Measurements from ENCODE around the gene TACR2.

TACR2 gene

DNA sequence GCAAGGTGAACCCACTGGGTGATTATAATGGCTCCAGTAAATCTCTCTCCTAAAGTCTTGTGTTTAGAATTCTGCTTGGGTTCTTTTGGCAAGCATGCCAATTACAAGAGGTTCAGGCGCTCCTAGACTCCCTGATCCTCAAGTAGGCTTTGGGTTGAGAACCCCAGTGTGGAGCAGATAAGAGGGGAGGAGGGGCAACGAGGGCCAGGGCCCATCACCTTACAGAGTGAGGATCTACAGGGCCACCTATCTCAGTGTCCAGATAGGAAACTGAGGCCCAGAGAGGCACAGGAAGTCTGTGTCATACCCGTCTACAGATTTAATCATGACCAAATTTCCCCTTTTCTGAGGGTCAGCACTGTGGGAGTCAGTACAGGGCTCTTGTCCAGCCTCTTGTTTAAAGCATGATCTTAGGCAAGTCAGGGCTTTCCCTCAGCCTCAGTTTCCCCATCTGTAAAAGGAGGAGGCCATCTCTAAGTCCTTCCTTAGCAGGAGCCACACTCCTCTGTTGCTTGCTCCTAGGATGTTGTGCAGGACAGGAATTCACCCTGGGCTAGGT lies 4.4 kb downstream of the TACR2 start:
- Histone ChIP-seq H3K9ac (ENCODE audit: low read depth in 1 of 2, low read length in 2 of 2) (no peak overlapping the region), H3K27ac (ENCODE audit: low read depth, low read length) (no peak overlapping the region), H3K4me3 (ENCODE audit: low read depth in 1 of 2, low read length in 2 of 2) (no peak overlapping the region), H3K27me3 (ENCODE audit: control insufficient read depth in 1 of 2, insufficient read depth in 2 of 2, low read length in 2 of 2) (no peaks in the 10 kb centered on the region), H3K4me1 (ENCODE audit: control insufficient read depth in 1 of 2, insufficient read depth in 2 of 2, low read length in 2 of 2) (peaks cover 8 to 13% of the 10 kb centered on the region in 2 donors), H3K36me3 (ENCODE audit: control insufficient read depth in 1 of 2, insufficient read depth in 2 of 2, low read length in 2 of 2) (no peaks in the 10 kb centered on the region), H3K9me3 (ENCODE audit: control insufficient read depth in 1 of 2, low read length in 2 of 2) (no peaks in the 10 kb centered on the region)

GRCh38 chr10:69411476-69411875 lies 5.2 kb downstream of the TACR2 start:
- Histone ChIP-seq H3K9me3 (ENCODE audit: control insufficient read depth in 1 of 2, low read length in 2 of 2) (no peaks in the 10 kb centered on the region), H3K27ac (ENCODE audit: low read depth, low read length) (no peak overlapping the region), H3K9ac (ENCODE audit: low read depth in 1 of 2, low read length in 2 of 2) (no peak overlapping the region), H3K4me3 (ENCODE audit: low read depth in 1 of 2, low read length in 2 of 2) (no peak overlapping the region), H3K4me1 (ENCODE audit: control insufficient read depth in 1 of 2, insufficient read depth in 2 of 2, low read length in 2 of 2) (peaks cover 8 to 11% of the 10 kb centered on the region in 2 donors), H3K36me3 (ENCODE audit: control insufficient read depth in 1 of 2, insufficient read depth in 2 of 2, low read length in 2 of 2) (no peaks in the 10 kb centered on the region), H3K27me3 (ENCODE audit: control insufficient read depth in 1 of 2, insufficient read depth in 2 of 2, low read length in 2 of 2) (no peaks in the 10 kb centered on the region)

DNA sequence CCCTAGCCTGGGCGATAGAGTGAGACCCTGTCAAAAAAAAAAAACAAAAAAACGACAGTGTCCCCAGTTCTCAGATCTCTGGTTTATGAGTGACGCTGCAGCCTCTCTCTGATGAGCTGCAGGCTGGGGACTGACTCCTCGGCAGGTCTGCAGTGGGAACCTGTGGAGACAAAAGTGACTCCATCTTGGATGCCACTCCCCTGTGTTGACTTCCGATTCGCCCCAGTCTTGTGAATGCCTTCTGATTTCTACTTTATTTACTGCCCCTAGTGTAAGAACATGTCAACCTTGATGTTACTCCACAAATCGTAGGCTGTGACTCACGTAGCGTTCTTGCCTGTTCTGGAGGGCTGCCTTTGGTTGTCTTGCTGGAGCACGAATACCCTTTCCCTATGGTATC lies 6.2 kb downstream of the TACR2 start:
- Histone ChIP-seq H3K9ac (ENCODE audit: low read depth in 1 of 2, low read length in 2 of 2) (no peak overlapping the region), H3K4me1 (ENCODE audit: control insufficient read depth in 1 of 2, insufficient read depth in 2 of 2, low read length in 2 of 2) (peaks cover 8 to 11% of the 10 kb centered on the region in 2 donors), H3K27ac (ENCODE audit: low read depth, low read length) (no peak overlapping the region), H3K9me3 (ENCODE audit: control insufficient read depth in 1 of 2, low read length in 2 of 2) (no peaks in the 10 kb centered on the region), H3K27me3 (ENCODE audit: control insufficient read depth in 1 of 2, insufficient read depth in 2 of 2, low read length in 2 of 2) (no peaks in the 10 kb centered on the region), H3K4me3 (ENCODE audit: low read depth in 1 of 2, low read length in 2 of 2) (no peak overlapping the region), H3K36me3 (ENCODE audit: control insufficient read depth in 1 of 2, insufficient read depth in 2 of 2, low read length in 2 of 2) (no peaks in the 10 kb centered on the region)

- Histone ChIP-seq H3K9me3 (ENCODE audit: control insufficient read depth in 1 of 2, low read length in 2 of 2) (no peaks in the 10 kb centered on the region), H3K27me3 (ENCODE audit: control insufficient read depth in 1 of 2, insufficient read depth in 2 of 2, low read length in 2 of 2) (no peaks in the 10 kb centered on the region), H3K36me3 (ENCODE audit: control insufficient read depth in 1 of 2, insufficient read depth in 2 of 2, low read length in 2 of 2) (no peaks in the 10 kb centered on the region), H3K4me1 (ENCODE audit: control insufficient read depth in 1 of 2, insufficient read depth in 2 of 2, low read length in 2 of 2) (peaks cover 8 to 11% of the 10 kb centered on the region in 2 donors), H3K9ac (ENCODE audit: low read depth in 1 of 2, low read length in 2 of 2) (no peak overlapping the region), H3K4me3 (ENCODE audit: low read depth in 1 of 2, low read length in 2 of 2) (no peak overlapping the region), H3K27ac (ENCODE audit: low read depth, low read length) (no peak overlapping the region)
These were observed 6.8 kb downstream of the TACR2 start for GRCh38 chr10:69409968-69410367.

GRCh38 chr10:69409176-69409495 lies 7.6 kb downstream of the TACR2 start:
- Histone ChIP-seq H3K9ac (ENCODE audit: low read depth in 1 of 2, low read length in 2 of 2) (peak overlapping the region; percentile 38 to 51), H3K9me3 (ENCODE audit: control insufficient read depth in 1 of 2, low read length in 2 of 2) (no peaks in the 10 kb centered on the region), H3K27me3 (ENCODE audit: control insufficient read depth in 1 of 2, insufficient read depth in 2 of 2, low read length in 2 of 2) (no peaks in the 10 kb centered on the region), H3K4me3 (ENCODE audit: low read depth in 1 of 2, low read length in 2 of 2) (peak overlapping the region; percentile 52 to 54), H3K36me3 (ENCODE audit: control insufficient read depth in 1 of 2, insufficient read depth in 2 of 2, low read length in 2 of 2) (no peaks in the 10 kb centered on the region), H3K27ac (ENCODE audit: low read depth, low read length) (peak overlapping the region; percentile 76), H3K4me1 (ENCODE audit: control insufficient read depth in 1 of 2, insufficient read depth in 2 of 2, low read length in 2 of 2) (peaks cover 8 to 11% of the 10 kb centered on the region in 2 donors)

DNA sequence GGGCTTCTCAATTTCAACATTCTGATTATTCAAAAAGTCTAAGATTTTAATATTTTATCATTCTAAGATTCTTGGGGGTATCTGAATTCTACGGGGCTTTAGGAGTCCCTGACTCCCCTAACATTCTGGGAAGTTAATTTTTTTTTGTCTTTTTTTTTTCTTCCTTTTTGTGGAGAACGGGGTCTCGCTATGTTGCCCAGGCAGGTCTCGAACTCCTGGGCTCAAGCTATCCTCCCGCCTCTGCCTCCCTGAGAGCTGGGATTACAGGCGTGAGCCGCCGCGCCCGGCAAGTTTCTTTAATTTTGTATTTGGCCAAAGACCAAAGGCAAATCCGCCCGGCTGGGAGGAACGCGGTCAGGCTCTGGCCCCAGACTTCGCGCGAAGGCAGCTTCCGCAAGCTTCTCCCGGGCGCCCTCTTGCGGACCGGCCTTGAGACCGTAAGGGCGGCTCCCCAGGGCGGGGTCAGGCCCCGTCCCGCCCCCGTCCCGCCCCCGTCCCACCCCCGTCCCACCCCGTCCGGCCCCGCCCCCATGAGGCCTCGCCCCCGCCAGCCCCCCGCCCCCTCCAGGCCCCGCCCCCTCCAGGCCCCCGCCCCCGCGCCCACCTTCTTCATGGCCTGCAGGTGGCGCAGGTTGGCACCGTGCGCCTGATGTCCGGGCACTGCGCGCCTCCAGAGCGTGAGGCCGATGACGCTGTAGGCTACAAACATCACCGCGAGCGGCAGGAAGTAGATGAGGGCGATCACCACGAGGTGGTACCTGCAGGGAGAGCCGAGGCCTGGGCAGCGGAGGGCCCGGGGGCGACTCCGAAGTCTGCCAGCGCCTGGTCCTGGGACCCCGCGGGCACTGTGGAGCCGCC lies 8.2 kb downstream of the TACR2 start:
- Histone ChIP-seq H3K27me3 (ENCODE audit: control insufficient read depth in 1 of 2, insufficient read depth in 2 of 2, low read length in 2 of 2) (no peaks in the 10 kb centered on the region), H3K4me1 (ENCODE audit: control insufficient read depth in 1 of 2, insufficient read depth in 2 of 2, low read length in 2 of 2) (peaks cover 8 to 11% of the 10 kb centered on the region in 2 donors), H3K36me3 (ENCODE audit: control insufficient read depth in 1 of 2, insufficient read depth in 2 of 2, low read length in 2 of 2) (no peaks in the 10 kb centered on the region), H3K4me3 (ENCODE audit: low read depth in 1 of 2, low read length in 2 of 2) (peak overlapping the region; percentile 52 to 54), H3K9me3 (ENCODE audit: control insufficient read depth in 1 of 2, low read length in 2 of 2) (no peaks in the 10 kb centered on the region), H3K9ac (ENCODE audit: low read depth in 1 of 2, low read length in 2 of 2) (peak overlapping the region; percentile 38 to 51), H3K27ac (ENCODE audit: low read depth, low read length) (peak overlapping the region; percentile 76)

DNA sequence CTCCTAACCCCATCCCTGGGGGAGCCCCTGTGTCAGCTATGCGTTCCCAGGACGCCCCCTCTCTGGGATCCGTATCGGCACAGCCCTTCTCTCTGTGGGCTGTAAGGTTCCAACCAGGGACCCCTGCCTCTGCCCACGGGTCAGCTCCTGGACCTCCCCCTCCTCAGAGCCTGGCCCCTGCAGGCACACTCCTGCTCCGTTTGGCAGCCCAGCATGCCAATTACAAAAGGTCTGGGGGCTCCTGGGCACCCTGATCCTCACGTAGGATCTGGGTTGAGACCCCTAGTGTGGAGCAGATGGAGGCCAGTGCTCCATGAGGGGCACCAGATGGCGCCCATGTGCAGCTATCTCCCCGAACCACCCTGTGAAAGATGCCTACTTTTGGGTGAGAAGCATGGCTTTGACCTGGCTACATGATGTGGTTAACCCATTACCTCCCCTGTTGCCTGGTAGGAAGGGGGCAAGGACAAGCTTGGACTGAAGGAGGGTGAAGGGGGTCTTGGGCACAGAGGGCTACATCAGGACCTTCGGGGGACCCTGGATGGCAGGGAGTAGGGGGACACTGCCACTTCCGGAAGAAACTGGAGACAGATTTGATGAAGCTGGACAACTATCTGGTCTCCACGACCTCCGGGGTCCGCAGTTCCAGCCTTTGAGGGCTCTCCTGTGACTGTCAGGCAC lies 9.0 kb downstream of the TACR2 start:
- no peak overlapping the region for H3K27ac ChIP-seq (ENCODE audit: low read depth, low read length)
- peaks cover 8 to 11% of the 10 kb centered on the region in 2 donors for H3K4me1 ChIP-seq (ENCODE audit: control insufficient read depth in 1 of 2, insufficient read depth in 2 of 2, low read length in 2 of 2)
- H3K9ac ChIP-seq (ENCODE audit: low read depth in 1 of 2, low read length in 2 of 2), result no peak overlapping the region
- H3K36me3 ChIP-seq (ENCODE audit: control insufficient read depth in 1 of 2, insufficient read depth in 2 of 2, low read length in 2 of 2), result no peaks in the 10 kb centered on the region
- no peaks in the 10 kb centered on the region for H3K9me3 ChIP-seq (ENCODE audit: control insufficient read depth in 1 of 2, low read length in 2 of 2)
- H3K27me3 ChIP-seq (ENCODE audit: control insufficient read depth in 1 of 2, insufficient read depth in 2 of 2, low read length in 2 of 2), result no peaks in the 10 kb centered on the region
- no peak overlapping the region for H3K4me3 ChIP-seq (ENCODE audit: low read depth in 1 of 2, low read length in 2 of 2)

- Histone ChIP-seq H3K27me3 (ENCODE audit: control insufficient read depth in 1 of 2, insufficient read depth in 2 of 2, low read length in 2 of 2) (no peaks in the 10 kb centered on the region), H3K9ac (ENCODE audit: low read depth in 1 of 2, low read length in 2 of 2) (no peak overlapping the region), H3K27ac (ENCODE audit: low read depth, low read length) (no peak overlapping the region), H3K9me3 (ENCODE audit: control insufficient read depth in 1 of 2, low read length in 2 of 2) (no peaks in the 10 kb centered on the region), H3K4me1 (ENCODE audit: control insufficient read depth in 1 of 2, insufficient read depth in 2 of 2, low read length in 2 of 2) (peaks cover 8 to 11% of the 10 kb centered on the region in 2 donors), H3K36me3 (ENCODE audit: control insufficient read depth in 1 of 2, insufficient read depth in 2 of 2, low read length in 2 of 2) (no peaks in the 10 kb centered on the region), H3K4me3 (ENCODE audit: low read depth in 1 of 2, low read length in 2 of 2) (no peak overlapping the region)
These were observed 9.7 kb downstream of the TACR2 start for GRCh38 chr10:69406816-69407580.

DNA sequence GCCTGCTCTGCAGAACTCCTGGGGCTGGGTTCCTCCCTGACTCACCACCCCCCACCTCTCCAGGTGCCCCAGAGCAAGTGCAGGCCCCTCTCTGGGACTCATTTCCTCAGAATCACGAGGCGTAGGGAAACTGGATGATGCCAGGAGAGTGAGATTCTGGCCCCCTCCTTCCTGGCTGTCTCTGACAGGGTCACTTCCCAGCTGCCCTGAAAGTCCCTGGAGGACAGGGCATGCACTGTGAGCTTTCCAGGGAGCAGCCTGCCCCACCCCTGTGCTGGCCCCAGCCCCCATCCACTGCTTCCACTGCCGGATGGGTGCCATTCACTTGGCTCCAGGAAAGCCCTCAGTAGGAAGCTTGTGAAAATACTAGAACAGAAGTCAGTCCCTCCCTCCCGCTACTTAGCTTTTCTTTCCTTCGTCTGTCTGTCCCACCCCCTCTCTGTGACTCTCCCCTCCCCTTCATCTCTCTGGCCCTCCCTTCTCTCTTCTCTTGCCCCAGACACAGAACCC lies 10.4 kb downstream of the TACR2 start:
- H3K4me1 ChIP-seq (ENCODE audit: control insufficient read depth in 1 of 2, insufficient read depth in 2 of 2, low read length in 2 of 2), result peaks cover 8 to 11% of the 10 kb centered on the region in 2 donors
- no peaks in the 10 kb centered on the region for H3K27me3 ChIP-seq (ENCODE audit: control insufficient read depth in 1 of 2, insufficient read depth in 2 of 2, low read length in 2 of 2)
- no peak overlapping the region for H3K9ac ChIP-seq (ENCODE audit: low read depth in 1 of 2, low read length in 2 of 2)

More for the DNA sequence above, 10.4 kb downstream of the TACR2 start:
- Histone ChIP-seq H3K27ac (ENCODE audit: low read depth, low read length) (no peak overlapping the region), H3K4me3 (ENCODE audit: low read depth in 1 of 2, low read length in 2 of 2) (no peak overlapping the region), H3K9me3 (ENCODE audit: control insufficient read depth in 1 of 2, low read length in 2 of 2) (no peaks in the 10 kb centered on the region), H3K36me3 (ENCODE audit: control insufficient read depth in 1 of 2, insufficient read depth in 2 of 2, low read length in 2 of 2) (peaks cover 0 to 4% of the 10 kb centered on the region in 2 donors)

All from duodenal mucosa (tissue), 2 donors.